Astrocyte of the hippocampus (primary cell): ENCODE results near the gene GOLGB1.

Experiments used
- DNase-seq: peaks from one replicate; pipeline ENCODE4 v3.0.0; 2011; ENCODE audit warnings: low read depth, low spot score

GOLGB1 gene

DNA sequence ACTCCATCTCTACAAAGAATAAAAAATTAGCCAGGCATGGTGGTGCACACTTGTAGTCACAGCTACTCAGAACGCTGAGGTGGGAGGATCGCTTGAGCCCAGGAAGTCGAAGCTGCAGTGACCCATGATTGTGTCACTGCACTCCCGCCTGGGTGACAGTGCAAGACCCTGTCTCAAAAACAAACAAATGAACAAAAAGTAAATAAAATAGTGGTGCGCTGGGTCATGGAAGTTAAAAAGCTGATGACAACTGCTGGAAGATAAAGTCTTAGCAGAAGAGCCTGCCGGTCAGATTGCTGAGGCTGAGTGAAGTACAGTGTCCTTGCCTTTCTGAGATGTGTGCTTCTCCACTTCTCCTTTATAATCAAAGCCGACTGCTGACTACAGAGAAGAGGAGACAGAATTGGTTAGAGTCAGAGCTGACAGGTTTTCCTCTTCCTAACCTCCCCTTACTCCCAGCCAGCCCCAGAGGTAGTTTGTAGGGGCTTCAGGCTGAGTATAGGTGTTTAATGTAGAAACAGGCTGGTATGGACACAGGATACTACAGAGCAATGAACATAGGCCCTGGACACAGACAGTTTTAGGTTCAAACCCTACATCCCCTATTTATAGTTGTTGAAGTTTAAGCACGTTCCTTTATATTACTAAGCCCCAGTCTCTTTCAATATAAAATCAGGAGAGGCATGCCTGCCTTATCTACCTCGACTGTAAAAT is 106.8 kb downstream of the GOLGB1 start:
- no peak for DNase-seq

DNA sequence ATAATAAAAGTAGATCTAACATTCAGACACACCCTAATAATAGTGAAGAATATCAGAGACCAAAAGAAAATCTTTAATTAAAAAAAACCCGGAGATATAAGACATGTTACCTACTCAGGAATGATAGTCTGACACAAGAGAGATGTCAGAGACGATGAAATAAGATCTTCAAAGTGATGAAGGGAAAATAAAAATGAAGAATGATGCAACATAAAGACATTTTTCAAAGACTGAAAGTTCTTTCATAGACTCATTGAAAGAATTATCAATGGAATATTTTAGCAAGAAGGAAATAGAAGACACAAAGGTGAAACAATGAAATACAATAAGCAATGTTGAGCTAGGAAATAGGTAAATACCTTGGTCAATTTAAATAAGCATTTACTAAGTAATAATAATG is 108.4 kb downstream of the GOLGB1 start:
- DNase-seq, result no peak

- no peak for DNase-seq
Observed at GRCh38 chr3:121637922-121638321, 111.6 kb downstream of the GOLGB1 start.

- no peak for DNase-seq
Observed at GRCh38 chr3:121630355-121630754, 119.2 kb downstream of the GOLGB1 start.

- no peak for DNase-seq
Observed at GRCh38 chr3:121629601-121630000, 119.9 kb downstream of the GOLGB1 start.

- no peak for DNase-seq
Observed at GRCh38 chr3:121627622-121628021, 121.9 kb downstream of the GOLGB1 start.

GRCh38 chr3:121627211-121627610 is 122.3 kb downstream of the GOLGB1 start:
- no peak for DNase-seq

- DNase-seq, result no peak
Observed at GRCh38 chr3:121626495-121626894, 123.0 kb downstream of the GOLGB1 start.

GRCh38 chr3:121624147-121624899 is 125.2 kb downstream of the GOLGB1 start:
- no peak for DNase-seq

DNA sequence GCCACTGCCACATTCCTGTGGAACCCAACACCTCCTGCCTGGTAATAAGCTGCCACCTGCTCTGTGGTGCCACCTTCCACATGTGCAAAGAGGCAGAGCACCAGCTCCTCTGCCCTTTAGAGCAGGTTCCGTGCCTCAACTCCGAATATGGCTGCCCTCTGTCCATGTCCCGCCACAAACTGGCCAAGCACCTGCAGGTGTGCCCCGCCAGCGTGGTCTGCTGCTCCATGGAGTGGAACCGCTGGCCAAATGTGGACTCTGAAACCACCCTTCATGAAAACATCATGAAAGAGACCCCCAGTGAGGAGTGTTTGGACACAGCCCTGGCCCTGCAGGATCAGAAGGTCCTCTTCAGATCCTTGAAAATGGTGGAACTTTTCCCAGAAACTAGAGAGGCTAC is 128.1 kb downstream of the GOLGB1 start:
- DNase-seq, result no peak

GRCh38 chr3:121619691-121620090 is 129.8 kb downstream of the GOLGB1 start:
- no peak for DNase-seq
